WTC11 (cell line): ENCODE results near the gene CFH. TPM values are rescaled to one million over a fixed set of nuclear protein-coding genes. Genes with fewer than 3 reads are reported as not detected.

Experiments
- ATAC-seq: fragments of 200-7000 bp; cut with Tn5 transposase; 2 replicates; pipeline ENCODE4 v1.10.0; 2021; ENCODE audit warnings: mild to moderate bottlenecking, moderate library complexity
- CTCF ChIA-PET: fragments of 300-600 bp; sonication (Branson Sonifier 250); formaldehyde crosslinking; loops from one replicate; lab custom pipeline; 2021; ENCODE audit warnings: antibody characterized with exemption; lab: Charles Lee
- POLR2A ChIA-PET: fragments of 350-600 bp; sonication (Branson Sonifier 250); formaldehyde crosslinking; loops from one replicate; lab custom pipeline; 2021; ENCODE audit warnings: antibody characterized with exemption; lab: Charles Lee
- DNase-seq: peaks from one replicate; pipeline ENCODE4 v3.0.0; 2021; ENCODE audit warnings: low spot score
- H3K27ac Mint-ChIP-seq: 2 replicates; pipeline ENCODE4 v1.8.0; 2021; ENCODE audit warnings: mixed read lengths
- H3K27me3 Mint-ChIP-seq: 2 replicates; pipeline ENCODE4 v1.8.0; 2021; ENCODE audit warnings: low read depth, mild to moderate bottlenecking, moderate library complexity, mixed read lengths
- H3K36me3 Mint-ChIP-seq: 2 replicates; pipeline ENCODE4 v1.8.0; 2021; ENCODE audit warnings: mixed read lengths
- H3K4me1 Mint-ChIP-seq: 2 replicates; pipeline ENCODE4 v1.8.0; 2022; ENCODE audit warnings: mixed read lengths
- H3K4me3 Mint-ChIP-seq: 2 replicates; pipeline ENCODE4 v1.8.0; 2021; ENCODE audit warnings: mild to moderate bottlenecking, moderate library complexity, mixed read lengths
- H3K9me3 Mint-ChIP-seq: 2 replicates; pipeline ENCODE4 v1.8.0; 2021; ENCODE audit warnings: mixed read lengths
- ATF1 ChIP-seq: sonication (generic); formaldehyde crosslinking; IDR thresholded peaks from 2 replicates; pipeline ENCODE4 v1.8.1; 2023; ENCODE audit warnings: mild to moderate bottlenecking, moderate library complexity, missing genetic modification reagents
- E2F1 ChIP-seq: sonication (generic); formaldehyde crosslinking; IDR thresholded peaks from 2 replicates; pipeline ENCODE4 v1.8.0; 2022; ENCODE audit warnings: mild to moderate bottlenecking, missing genetic modification reagents
- FOXK1 ChIP-seq: sonication (generic); formaldehyde crosslinking; IDR thresholded peaks from 2 replicates; pipeline ENCODE4 v1.8.0; 2022; ENCODE audit warnings: mild to moderate bottlenecking, moderate library complexity, missing genetic modification reagents
- FOXP1 ChIP-seq: sonication (generic); formaldehyde crosslinking; IDR thresholded peaks from 2 replicates; pipeline ENCODE4 v1.8.0; 2022; ENCODE audit warnings: missing genetic modification reagents, mild to moderate bottlenecking, moderate library complexity, borderline replicate concordance
- HMGA2 ChIP-seq: fragments of 250-450 bp; sonication (Bioruptor Pico); IDR thresholded peaks from 2 replicates; pipeline ENCODE4 v1.4.0; 2021; ENCODE audit warnings: mild to moderate bottlenecking, moderate library complexity
- HMGXB4 ChIP-seq: sonication (generic); formaldehyde crosslinking; IDR thresholded peaks from 2 replicates; pipeline ENCODE4 v1.8.1; 2023; ENCODE audit warnings: mild to moderate bottlenecking, moderate library complexity, missing genetic modification reagents
- MYBL2 ChIP-seq: sonication (generic); formaldehyde crosslinking; IDR thresholded peaks from 2 replicates; pipeline ENCODE4 v1.8.1; 2023; ENCODE audit warnings: mild to moderate bottlenecking, moderate library complexity, missing genetic modification reagents
- NFE2L1 ChIP-seq: sonication (generic); formaldehyde crosslinking; IDR thresholded peaks from 2 replicates; pipeline ENCODE4 v1.8.1; 2023; ENCODE audit warnings: missing genetic modification reagents
- NR1H2 ChIP-seq: sonication (generic); formaldehyde crosslinking; IDR thresholded peaks from 2 replicates; pipeline ENCODE4 v1.9.0; 2021; ENCODE audit warnings: mild to moderate bottlenecking, moderate library complexity, missing genetic modification reagents
- NR3C1 ChIP-seq: sonication (generic); formaldehyde crosslinking; conservative IDR thresholded peaks from 2 replicates; pipeline ENCODE4 v1.8.1; 2023; ENCODE audit warnings: low read depth, mild to moderate bottlenecking, missing genetic modification reagents
- PRRX2 ChIP-seq: fragments of 250-450 bp; sonication (Bioruptor Pico); IDR thresholded peaks from 2 replicates; pipeline ENCODE4 v1.8.0; 2021; ENCODE audit warnings: mild to moderate bottlenecking
- SMAD4 ChIP-seq: sonication (generic); formaldehyde crosslinking; IDR thresholded peaks from 2 replicates; pipeline ENCODE4 v1.8.0; 2022; ENCODE audit warnings: mild to moderate bottlenecking, missing genetic modification reagents
- ZBTB43 ChIP-seq: sonication (generic); formaldehyde crosslinking; IDR thresholded peaks from 2 replicates; pipeline ENCODE4 v1.8.1; 2023; ENCODE audit warnings: mild to moderate bottlenecking, missing genetic modification reagents
- ZNF138 ChIP-seq: sonication (generic); formaldehyde crosslinking; conservative IDR thresholded peaks from 2 replicates; pipeline ENCODE4 v1.8.1; 2022; ENCODE audit warnings: mild to moderate bottlenecking, moderate library complexity, missing genetic modification reagents
- ZNF219 ChIP-seq: sonication (generic); formaldehyde crosslinking; IDR thresholded peaks from 2 replicates; pipeline ENCODE4 v1.8.0; 2023; ENCODE audit warnings: missing genetic modification reagents, mild to moderate bottlenecking, borderline replicate concordance
- ZNF263 ChIP-seq: sonication (generic); formaldehyde crosslinking; IDR thresholded peaks from 2 replicates; pipeline ENCODE4 v1.8.1; 2022; ENCODE audit warnings: low read depth, mild to moderate bottlenecking, moderate library complexity, missing genetic modification reagents
- ZNF281 ChIP-seq: sonication (generic); formaldehyde crosslinking; IDR thresholded peaks from 2 replicates; pipeline ENCODE4 v1.8.0; 2023; ENCODE audit warnings: mild to moderate bottlenecking, missing genetic modification reagents
- ZNF425 ChIP-seq: fragments of 250-450 bp; sonication (Bioruptor Pico); conservative IDR thresholded peaks from 2 replicates; pipeline ENCODE4 v1.9.0; 2021; ENCODE audit warnings: mild to moderate bottlenecking
- total RNA-seq: library from RNA; stranded (reverse); gene quantifications from 3 replicates; pipeline ENCODE4 v1.2.3, GENCODE V29; 2021

Gene CFH
- total RNA-seq, 1 experiment from 2014 or later = 0.17 TPM

- no peak for TF ChIP-seq ATF1
Measured at GRCh38 chr1:196651637-196652215, at the start of gene CFH (continued).

- H3K36me3 Mint-ChIP-seq = peaks cover 6% of the 10 kb centered on the region
- TF ChIP-seq E2F1 (CRISPR knock-in tag) = no peak
- no peak for TF ChIP-seq ZNF219 (CRISPR knock-in tag)
- H3K9me3 Mint-ChIP-seq = no peaks in the 10 kb centered on the region
- H3K27ac Mint-ChIP-seq = no peak overlapping the region
- no peak for ATAC-seq
- no peak for DNase-seq
- ChIA-PET POLR2A (no interaction called here), CTCF (no interaction called here)
- no peaks in the 10 kb centered on the region for H3K27me3 Mint-ChIP-seq
- no peak overlapping the region for H3K4me3 Mint-ChIP-seq
- peaks cover 31% of the 10 kb centered on the region for H3K4me1 Mint-ChIP-seq
Measured at GRCh38 chr1:196603651-196604050, 48.2 kb upstream of the CFH start.

GRCh38 chr1:196607981-196608380 lies 43.9 kb upstream of the CFH start:
- TF ChIP-seq HMGA2 (CRISPR knock-in tag) = no peak
- no peak for TF ChIP-seq PRRX2 (CRISPR knock-in tag)
- no peak for TF ChIP-seq ZNF263 (CRISPR knock-in tag)
- H3K4me3 Mint-ChIP-seq = peak overlapping the region; percentile 92
- DNase-seq = no peak
- peaks cover 6% of the 10 kb centered on the region for H3K36me3 Mint-ChIP-seq
- no peaks in the 10 kb centered on the region for H3K27me3 Mint-ChIP-seq
- CTCF ChIA-PET = no interaction called here
- POLR2A ChIA-PET = interaction anchor here (1.1 to 1.9 kb wide), 7 partner anchors 8 to 263 kb away, joined by 3 to 7 read pairs (median 4); no protein-coding TSS in a partner anchor
- ATAC-seq = peak; percentile 2; the same call in 1 of the 2 replicates
- no peaks in the 10 kb centered on the region for H3K9me3 Mint-ChIP-seq
- H3K27ac Mint-ChIP-seq = peak overlapping the region; percentile 99
- peaks cover 55% of the 10 kb centered on the region for H3K4me1 Mint-ChIP-seq

GRCh38 chr1:196608390-196609369 lies 43.2 kb upstream of the CFH start, which contains the start of gene KCNT2:
Gene KCNT2 (minus strand): TSS chr1:196608440. CDS start chr1:196608309, 131 bp downstream.
- ChIA-PET POLR2A (interaction anchor here (0.6 to 1.9 kb wide), 15 partner anchors 9 to 658 kb away, joined by 3 to 7 read pairs (median 3); no protein-coding TSS in a partner anchor), CTCF (interaction anchor here (0.6 to 1.1 kb wide), 5 partner anchors 14 to 430 kb away, joined by 3 to 4 read pairs (median 3); no protein-coding TSS in a partner anchor)
- Mint-ChIP-seq H3K36me3 (peaks cover 3% of the 10 kb centered on the region), H3K27me3 (no peaks in the 10 kb centered on the region), H3K27ac (peak within 1 kb of the TSS; percentile 99), H3K4me1 (peaks cover 57% of the 10 kb centered on the region), H3K9me3 (no peaks in the 10 kb centered on the region), H3K4me3 (peak within 1 kb of the TSS; percentile 92)
- peak; percentile 92 for ATAC-seq
- DNase-seq = peak; percentile 97
- TF ChIP-seq MYBL2 (CRISPR knock-in tag) = peak; percentile 21; the same call in 1 of the 2 replicates
- peak; percentile 64; the same call in 1 of the 2 replicates for TF ChIP-seq ZBTB43 (CRISPR knock-in tag)
- TF ChIP-seq FOXK1 (CRISPR knock-in tag) = peak; percentile 49
- TF ChIP-seq ZNF138 = 0 out of 2 replicates have a peak, but pooled peaks have one; percentile 30
- peak; percentile 26; the same call in 1 of the 2 replicates for TF ChIP-seq FOXP1 (CRISPR knock-in tag)
- no peak for TF ChIP-seq HMGXB4 (CRISPR knock-in tag)
- TF ChIP-seq SMAD4 (CRISPR knock-in tag) = no peak
- 0 out of 2 replicates have a peak, but pooled peaks have one; percentile 25 for TF ChIP-seq NFE2L1 (CRISPR knock-in tag)
- no peak for TF ChIP-seq ZNF219 (CRISPR knock-in tag)
- no peak for TF ChIP-seq NR1H2
- peak; percentile 61; the same call in 1 of the 2 replicates for TF ChIP-seq NR3C1 (CRISPR knock-in tag)
- TF ChIP-seq ZNF425 (CRISPR knock-in tag) = no peak
- peak; percentile 62; the same call in 1 of the 2 replicates for TF ChIP-seq ZNF281
